GM18505 (cell line): Measurements from ENCODE around the gene TDRD5.
A peak's percentile ranks its signal among the peaks of the same experiment; 100 is the strongest.
"Not testable (repeated sequence)": the region's sequence is repeated elsewhere in the genome, so short reads cannot be mapped to it uniquely, and the experiment has no call there.

Experiments used
- ATAC-seq: cut with Tn5 transposase; IDR thresholded peaks from one replicate; pipeline ENCODE4 v1.9.1; 2021; ENCODE audit not compliant: unreplicated experiment
- POLR2A ChIP-seq: IDR thresholded peaks from 4 replicates; pipeline ENCODE4 v1.6.1; 2011; ENCODE audit warnings: borderline replicate concordance; ENCODE audit not compliant: insufficient read depth, insufficient read length; ENCODE audit errors: extremely low read depth

The TDRD5 gene

DNA sequence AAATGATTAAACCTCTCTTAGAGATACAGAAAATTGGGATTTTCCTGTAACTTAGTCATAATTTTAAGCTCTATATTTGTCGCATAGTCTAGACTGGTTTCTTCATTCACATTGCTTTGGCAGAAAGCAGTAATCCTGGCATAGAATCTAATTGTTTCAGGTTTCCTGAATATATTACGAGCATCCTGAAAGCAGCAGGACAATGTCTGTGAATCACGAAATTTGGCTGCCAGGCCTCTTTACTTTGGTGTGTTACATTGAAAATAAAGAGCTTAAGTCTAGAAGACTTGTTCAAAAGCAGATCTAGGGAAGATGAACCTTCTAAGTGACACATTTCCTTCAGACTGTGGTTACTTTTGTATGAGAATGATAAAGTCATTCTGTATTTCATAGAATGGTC lies 72.2 kb downstream of the TDRD5 start:
- no peak for ATAC-seq
- no peak for TF ChIP-seq POLR2A

DNA sequence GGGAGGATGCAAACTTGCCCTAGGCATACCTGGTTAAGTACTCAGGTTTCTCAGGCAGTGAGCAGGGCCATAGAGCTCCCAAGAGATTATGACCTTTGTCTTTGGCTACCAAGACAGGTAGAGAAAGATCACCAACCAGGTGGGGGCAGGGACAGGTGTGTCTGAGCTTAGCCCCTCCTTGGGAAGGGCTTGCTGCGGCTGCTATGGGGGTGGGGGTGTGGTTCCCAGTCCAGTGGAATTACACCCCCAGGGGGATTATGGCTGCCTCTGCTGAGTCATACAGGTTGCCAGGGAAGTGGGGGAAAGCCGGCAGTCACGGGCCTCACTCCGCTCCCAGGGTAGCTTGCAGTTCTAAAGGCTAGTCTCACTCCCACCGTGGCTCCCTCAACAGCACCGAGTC lies 86.2 kb downstream of the TDRD5 start:
- TF ChIP-seq POLR2A: no peak
- ATAC-seq: no peak

DNA sequence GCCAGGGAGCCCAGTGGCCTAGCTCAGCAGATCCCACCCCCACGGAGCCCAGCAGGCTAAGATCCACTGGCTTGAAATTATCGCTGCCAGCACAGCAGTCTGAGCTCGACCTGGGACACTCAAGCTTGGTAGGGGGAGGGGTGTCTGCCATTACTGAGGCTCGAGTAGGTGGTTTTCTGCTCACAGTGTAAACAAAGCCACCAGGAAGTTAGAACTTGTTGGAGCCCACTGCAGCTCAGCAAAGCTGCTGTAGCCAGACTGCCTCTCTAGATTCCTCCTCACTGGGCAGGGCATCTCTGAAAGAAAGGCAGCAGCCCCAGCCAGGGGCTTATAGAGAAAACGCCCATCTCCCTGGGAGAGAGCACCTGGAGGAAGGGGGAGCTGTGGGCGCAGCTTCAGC lies 102.9 kb downstream of the TDRD5 start:
- ATAC-seq: not testable (repeated sequence)

- ATAC-seq: no peak
- no peak for TF ChIP-seq POLR2A
Measured at GRCh38 chr1:179702946-179703539, 111.4 kb downstream of the TDRD5 start.

- no peak for ATAC-seq
- no peak for TF ChIP-seq POLR2A
Measured at GRCh38 chr1:179706339-179706941, 114.8 kb downstream of the TDRD5 start.

DNA sequence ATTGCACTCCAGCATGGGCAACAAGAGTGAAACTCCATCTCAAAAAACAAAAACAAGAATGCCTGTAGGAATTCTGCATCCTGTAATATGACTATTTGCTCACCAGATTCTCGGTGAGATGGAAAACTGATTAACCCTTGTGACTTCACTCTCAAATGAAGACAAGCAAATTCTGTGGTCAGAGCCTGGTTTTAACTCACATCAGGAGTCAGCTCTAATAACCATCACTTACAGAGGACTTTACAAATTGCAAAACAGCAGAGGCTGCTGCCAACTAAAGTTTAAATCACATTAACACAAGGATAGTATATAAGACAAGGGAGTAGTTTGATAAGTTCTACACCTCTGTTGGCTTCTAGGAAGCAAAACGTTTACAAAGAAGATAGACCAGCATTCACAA lies 115.8 kb downstream of the TDRD5 start:
- no peak for TF ChIP-seq POLR2A
- ATAC-seq: no peak

DNA sequence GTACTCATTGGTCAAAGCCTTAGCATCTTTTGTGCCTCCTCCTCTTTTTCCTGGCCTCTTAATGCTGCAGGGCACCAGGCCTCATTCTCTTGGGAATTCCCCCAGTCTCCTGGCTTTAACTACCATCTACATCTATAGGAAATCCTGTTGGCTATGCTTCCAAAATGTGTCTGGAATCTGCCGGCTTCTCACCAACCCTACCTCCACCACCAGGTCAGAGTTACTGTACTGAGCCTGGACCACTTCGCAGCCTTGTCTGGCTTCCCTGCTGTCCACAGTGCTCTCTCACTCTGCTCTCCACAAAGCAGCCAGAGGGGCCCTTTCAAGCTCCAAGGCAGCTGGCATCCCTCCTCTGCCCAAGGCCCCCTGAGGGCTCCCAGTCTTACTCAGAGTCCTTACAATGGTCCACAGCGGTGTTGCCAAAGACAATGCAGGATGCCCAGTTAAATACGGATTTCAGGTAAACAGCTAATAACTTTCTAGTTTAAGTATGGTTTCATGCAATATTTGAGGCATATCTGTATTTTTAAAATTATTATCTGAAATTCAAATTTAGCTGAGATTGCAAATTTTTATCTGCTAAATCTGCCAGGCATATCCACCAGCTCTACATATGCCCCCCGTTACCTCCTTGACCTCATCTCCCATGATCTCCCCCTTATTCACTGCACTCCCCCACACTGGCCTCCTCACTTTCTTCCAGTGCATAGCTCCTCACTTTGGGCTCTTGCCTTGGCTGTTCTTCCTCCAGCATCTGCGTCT lies 117.0 kb downstream of the TDRD5 start:
- no peak for TF ChIP-seq POLR2A

DNA sequence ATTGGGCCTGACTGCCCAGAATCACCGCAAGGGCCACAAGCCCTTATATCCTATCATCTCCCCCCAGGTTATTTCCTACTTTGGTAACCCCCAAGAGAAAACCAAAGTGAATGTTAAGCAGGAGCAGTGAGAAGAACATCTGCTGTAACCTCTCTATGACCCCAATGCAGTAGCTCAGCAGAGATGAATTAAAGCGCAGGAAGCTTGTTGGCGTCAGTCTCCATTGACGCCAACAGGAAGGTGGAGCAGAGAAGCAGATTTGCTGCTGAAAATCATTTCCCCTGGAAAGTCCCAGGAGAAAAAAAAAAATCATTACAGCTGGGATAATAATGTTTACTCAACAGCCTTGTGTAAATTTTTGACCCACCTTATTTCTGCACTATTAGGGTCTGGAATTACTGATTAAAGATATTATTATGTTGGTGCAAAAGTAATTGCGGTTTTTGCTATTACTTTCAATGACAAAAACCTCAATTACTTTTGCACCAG lies 118.3 kb downstream of the TDRD5 start:
- TF ChIP-seq POLR2A: no peak
- ATAC-seq: peak; percentile 68

More for the DNA sequence above, 117.0 kb downstream of the TDRD5 start:
- no peak for ATAC-seq

DNA sequence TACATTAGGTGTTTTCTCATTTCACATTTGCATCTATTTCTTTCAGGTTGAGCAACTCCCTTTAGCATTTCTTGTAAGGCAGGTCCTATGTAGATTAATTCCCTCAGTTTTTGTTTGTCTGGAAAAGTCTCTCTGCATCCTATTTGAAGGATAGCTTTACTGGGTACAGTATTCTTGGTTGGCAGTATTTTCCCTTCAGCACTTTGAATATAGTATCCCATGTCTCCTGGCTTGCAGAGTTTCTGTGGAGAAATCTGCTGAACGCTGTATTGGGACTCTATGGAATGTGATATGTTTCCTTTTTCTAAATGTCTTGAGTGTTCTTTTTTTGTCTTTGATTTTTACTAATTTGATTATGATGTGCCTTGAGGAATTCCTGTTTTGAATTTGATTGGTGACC lies 122.5 kb downstream of the TDRD5 start:
- no peak for ATAC-seq
- no peak for TF ChIP-seq POLR2A

DNA sequence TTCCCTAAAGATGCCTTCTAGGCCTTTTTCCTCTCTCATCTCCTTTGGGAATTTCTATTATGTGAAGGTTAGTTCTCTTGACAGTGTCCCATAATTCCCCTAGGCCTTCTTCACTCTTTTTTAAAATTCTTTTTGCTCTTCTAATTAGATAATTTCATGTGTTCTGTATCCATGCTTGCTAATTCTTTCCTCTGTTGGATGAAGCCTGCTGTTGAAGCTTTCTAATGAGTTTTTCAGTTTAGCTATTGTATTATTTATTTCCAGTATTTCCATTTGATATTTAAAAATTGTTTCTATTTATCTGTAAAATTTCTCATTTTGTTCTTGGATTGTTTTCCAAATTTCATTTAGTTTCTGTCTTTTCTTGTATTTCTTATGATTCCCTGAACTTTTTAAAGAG lies 123.0 kb downstream of the TDRD5 start:
- no peak for TF ChIP-seq POLR2A

GRCh38 chr1:179719272-179719671 lies 127.6 kb downstream of the TDRD5 start:
- ATAC-seq: no peak
- no peak for TF ChIP-seq POLR2A

More for the DNA sequence above, 123.0 kb downstream of the TDRD5 start:
- ATAC-seq: no peak

DNA sequence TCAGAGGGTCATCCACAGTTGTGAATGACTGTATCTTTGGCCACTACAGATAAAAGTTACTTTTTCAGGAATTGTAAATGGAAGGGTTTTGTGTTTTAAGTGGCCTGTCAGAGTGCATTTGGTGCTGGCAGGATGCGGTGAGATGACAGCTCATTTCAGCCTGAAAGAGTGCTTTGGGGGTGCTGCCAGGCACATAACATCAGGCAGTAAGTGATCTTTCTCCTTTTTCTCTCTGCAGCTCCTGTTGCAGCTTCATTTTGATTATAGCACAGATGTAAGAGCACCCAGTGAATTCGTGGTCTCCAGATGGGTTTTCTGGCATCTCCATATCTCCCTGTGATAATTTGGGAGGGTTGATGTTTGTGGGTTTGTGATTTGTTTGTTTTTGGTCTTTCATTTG lies 136.6 kb downstream of the TDRD5 start:
- ATAC-seq: no peak
- TF ChIP-seq POLR2A: no peak

DNA sequence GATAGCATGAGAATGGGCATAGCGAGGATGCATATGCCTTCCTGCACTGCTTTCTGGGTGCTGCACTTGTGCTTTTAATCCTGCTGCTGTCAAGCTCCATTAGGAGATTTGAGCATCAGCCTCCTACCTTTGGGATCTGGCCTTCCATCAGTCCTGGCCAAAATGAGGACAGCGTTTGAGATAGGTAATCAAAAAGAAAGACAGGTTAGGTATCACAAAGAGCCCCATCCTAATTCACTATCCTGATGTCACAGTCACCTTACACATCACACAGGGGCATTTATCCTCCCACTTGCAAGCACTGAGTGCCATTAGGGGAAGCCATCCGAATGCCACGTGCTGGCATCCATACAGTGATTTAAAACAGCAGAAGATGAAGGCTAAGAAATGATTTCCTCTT lies 138.2 kb downstream of the TDRD5 start:
- ATAC-seq: no peak

GRCh38 chr1:179731643-179732042 lies 140.0 kb downstream of the TDRD5 start:
- TF ChIP-seq POLR2A: no peak
- ATAC-seq: no peak

More for the DNA sequence above, 138.2 kb downstream of the TDRD5 start:
- TF ChIP-seq POLR2A: no peak
